WERI-Rb-1 (cell line): ENCODE results near the gene IQSEC1.

Experiments
- DNase-seq: peaks from one replicate; pipeline ENCODE4 v3.0.0-alpha.2; 2020
- H3K27ac ChIP-seq: fragments of 250-450 bp; sonication (Bioruptor Pico); 2 replicates; pipeline ENCODE4 v1.5.1; 2020; ENCODE audit warnings: mild to moderate bottlenecking, moderate library complexity
- H3K27me3 ChIP-seq: fragments of 250-450 bp; sonication (Bioruptor Pico); 2 replicates; pipeline ENCODE4 v1.5.1; 2021; ENCODE audit warnings: mild to moderate bottlenecking, low read depth, moderate library complexity; ENCODE audit not compliant: insufficient read depth, severe bottlenecking
- H3K36me3 ChIP-seq: fragments of 250-450 bp; sonication (Bioruptor Pico); 2 replicates; pipeline ENCODE4 v1.5.1; 2020; ENCODE audit warnings: mild to moderate bottlenecking, moderate library complexity
- H3K4me3 ChIP-seq: 2 replicates; pipeline ENCODE4 v1.5.1; 2011; ENCODE audit warnings: low read depth, mild to moderate bottlenecking, control low read depth, low read length
- H3K9me3 ChIP-seq: fragments of 250-450 bp; sonication (Bioruptor Pico); 2 replicates; pipeline ENCODE4 v1.5.1; 2021; ENCODE audit warnings: mild to moderate bottlenecking, moderate library complexity; ENCODE audit not compliant: severe bottlenecking
- CTCF ChIP-seq: IDR thresholded peaks from 2 replicates; pipeline ENCODE4 v1.5.1; 2011; ENCODE audit warnings: low read depth, mild to moderate bottlenecking, control low read depth, inconsistent platforms, low read length

The IQSEC1 gene

GRCh38 chr3:13119471-13120220 lies 46.4 kb upstream of the IQSEC1 start:
- Histone ChIP-seq H3K4me3 (no peak overlapping the region), H3K27ac (no peak overlapping the region), H3K9me3 (no peaks in the 10 kb centered on the region), H3K27me3 (no peaks in the 10 kb centered on the region), H3K36me3 (no peaks in the 10 kb centered on the region)
- DNase-seq, result no peak
- no peak for TF ChIP-seq CTCF

- TF ChIP-seq CTCF, result no peak
- Histone ChIP-seq H3K27me3 (no peaks in the 10 kb centered on the region), H3K9me3 (no peaks in the 10 kb centered on the region), H3K4me3 (no peak overlapping the region), H3K27ac (no peak overlapping the region), H3K36me3 (no peaks in the 10 kb centered on the region)
- no peak for DNase-seq
Measured at GRCh38 chr3:13116426-13116825, 43.2 kb upstream of the IQSEC1 start.

- no peak for DNase-seq
Measured at GRCh38 chr3:13115991-13116390, 42.8 kb upstream of the IQSEC1 start.

GRCh38 chr3:13115576-13115910 lies 42.3 kb upstream of the IQSEC1 start:
- Histone ChIP-seq H3K4me3 (no peak overlapping the region), H3K9me3 (no peaks in the 10 kb centered on the region), H3K27ac (peak overlapping the region; percentile 47), H3K36me3 (no peaks in the 10 kb centered on the region), H3K27me3 (no peaks in the 10 kb centered on the region)
- no peak for DNase-seq
- TF ChIP-seq CTCF, result no peak

More at GRCh38 chr3:13115991-13116390, 42.8 kb upstream of the IQSEC1 start:
- peak overlapping the region; percentile 47 for H3K27ac ChIP-seq
- no peaks in the 10 kb centered on the region for H3K36me3 ChIP-seq
- H3K27me3 ChIP-seq, result no peaks in the 10 kb centered on the region
- H3K9me3 ChIP-seq, result no peaks in the 10 kb centered on the region
- no peak overlapping the region for H3K4me3 ChIP-seq
- no peak for TF ChIP-seq CTCF

GRCh38 chr3:13114811-13115575 lies 41.8 kb upstream of the IQSEC1 start:
- Histone ChIP-seq H3K9me3 (no peaks in the 10 kb centered on the region), H3K36me3 (no peaks in the 10 kb centered on the region), H3K27ac (peak overlapping the region; percentile 47), H3K27me3 (no peaks in the 10 kb centered on the region), H3K4me3 (no peak overlapping the region)
- TF ChIP-seq CTCF, result no peak
- peak; percentile 70 for DNase-seq
